SK-N-SH (cell line): ENCODE results near the gene PRPSAP2. TPM values are rescaled to one million over a fixed set of nuclear protein-coding genes. Genes with fewer than 3 reads are reported as not detected.

Experiments
- CTCF ChIA-PET: fragments of 300-600, 350-600 bp; formaldehyde crosslinking; extraction: SDS; loops from one replicate; lab custom pipeline; 2021; lab: Yijun Ruan, JAX
- POLR2A ChIA-PET: fragments of 350-600 bp; sonication (Branson Sonifier 250); formaldehyde crosslinking; extraction: SDS; loops from one replicate; lab custom pipeline; 2020; ENCODE audit warnings: antibody characterized with exemption, inconsistent platforms; lab: Yijun Ruan, JAX
- DNase-seq: peaks from one replicate; pipeline ENCODE4 v3.0.0; 2012
- H2AFZ ChIP-seq: fragments of 200-600 bp; sonication (generic); 2 replicates; pipeline ENCODE4 v1.8.1; 2016; ENCODE audit warnings: antibody characterized with exemption, mild to moderate bottlenecking, low read depth
- H3F3A ChIP-seq: fragments of 200-600 bp; sonication (generic); replicated peaks from 2 replicates; pipeline ENCODE3; 2016; ENCODE audit warnings: antibody characterized with exemption, mild to moderate bottlenecking; ENCODE audit not compliant: insufficient read depth
- H3K27ac ChIP-seq, 2 experiments: fragments of 200-500 bp in 1 of 2; fragments of 200-600 bp in 1 of 2; sonication (Bioruptor generic) in 1 of 2; sonication (generic), shearing (Covaris generic) in 1 of 2; 2 replicates each; pipeline versions ENCODE4 v1.5.1 to v1.6.1; 2014 to 2016; ENCODE audit warnings: low read depth in 2 of 2, inconsistent platforms in 1 of 2, low read length in 1 of 2, mild to moderate bottlenecking in 1 of 2, mixed read lengths in 1 of 2
- H3K27me3 ChIP-seq: fragments of 200-600 bp; sonication (generic), shearing (Covaris generic); 2 replicates; pipeline ENCODE4 v1.6.1; 2016; ENCODE audit warnings: mixed run types; ENCODE audit not compliant: insufficient read depth
- H3K36me3 ChIP-seq, 2 experiments: fragments of 200-500 bp in 1 of 2; fragments of 200-600 bp in 1 of 2; sonication (Bioruptor generic) in 1 of 2; sonication (generic) in 1 of 2; replicated peaks in 1 of 2; 2 replicates each; pipeline versions ENCODE3 to v1.5.1; 2014 to 2016; ENCODE audit warnings: low read length in 1 of 2, mild to moderate bottlenecking in 1 of 2; ENCODE audit not compliant: insufficient read depth in 2 of 2, control insufficient read depth in 1 of 2
- H3K4me1 ChIP-seq, 2 experiments: fragments of 200-500 bp in 1 of 2; fragments of 200-600 bp in 1 of 2; sonication (Bioruptor generic) in 1 of 2; sonication (generic), shearing (Covaris generic) in 1 of 2; 2 replicates each; pipeline versions ENCODE4 v1.5.1 to v1.6.1; 2014 to 2016; ENCODE audit warnings: low read depth in 1 of 2, low read length in 1 of 2, mixed run types in 1 of 2; ENCODE audit not compliant: insufficient read depth in 2 of 2, control insufficient read depth in 1 of 2
- H3K4me2 ChIP-seq: fragments of 200-600 bp; sonication (generic), shearing (Covaris generic); 2 replicates; pipeline ENCODE4 v1.6.1; 2017; ENCODE audit warnings: mixed run types
- H3K4me3 ChIP-seq, 2 experiments: fragments of 200-500 bp in 1 of 2; fragments of 200-600 bp in 1 of 2; sonication (Bioruptor generic) in 1 of 2; sonication (generic), shearing (Covaris generic) in 1 of 2; 2 replicates each; pipeline versions ENCODE4 v1.5.1 to v1.8.1; 2014 to 2016; ENCODE audit warnings: low read depth in 2 of 2, inconsistent platforms in 1 of 2, low read length in 1 of 2, mild to moderate bottlenecking in 1 of 2, mixed read lengths in 1 of 2, moderate library complexity in 1 of 2
- H3K79me2 ChIP-seq: fragments of 200-600 bp; sonication (generic); 2 replicates; pipeline ENCODE4 v1.8.1; 2017; ENCODE audit warnings: mild to moderate bottlenecking; ENCODE audit not compliant: insufficient read depth
- H3K9ac ChIP-seq: fragments of 200-600 bp; sonication (generic); 2 replicates; pipeline ENCODE4 v1.6.1; 2017; ENCODE audit warnings: mixed run types
- H3K9me2 ChIP-seq: fragments of 200-600 bp; sonication (generic); 2 replicates; pipeline ENCODE4 v1.6.1; 2017; ENCODE audit warnings: mixed run types
- H3K9me3 ChIP-seq: fragments of 200-600 bp; sonication (generic); 2 replicates; pipeline ENCODE4 v1.6.1; 2017; ENCODE audit warnings: mixed run types, mild to moderate bottlenecking, moderate library complexity
- H4K20me1 ChIP-seq: fragments of 200-600 bp; sonication (generic); 2 replicates; pipeline ENCODE4 v1.6.1; 2017; ENCODE audit warnings: mild to moderate bottlenecking, mixed run types; ENCODE audit not compliant: insufficient read depth
- CHD2 ChIP-seq: fragments of 150-350 bp; IDR thresholded peaks from 2 replicates; pipeline ENCODE4 v1.6.1; 2018; ENCODE audit warnings: low read length; ENCODE audit not compliant: partially characterized antibody
- EP300 ChIP-seq, 2 experiments: IDR thresholded peaks; 2 replicates each; pipeline versions ENCODE4 v1.4.0 to v1.6.1; 2012; ENCODE audit warnings: borderline replicate concordance in 1 of 2, low read depth in 1 of 2, low read length in 1 of 2
- FOSL2 ChIP-seq: IDR thresholded peaks from 2 replicates; pipeline ENCODE4 v1.4.0; 2012; ENCODE audit warnings: low read depth, mild to moderate bottlenecking, moderate library complexity, borderline replicate concordance
- JUND ChIP-seq: IDR thresholded peaks from 2 replicates; pipeline ENCODE4 v1.4.0; 2012
- MEF2A ChIP-seq: IDR thresholded peaks from 2 replicates; pipeline ENCODE4 v1.4.0; 2012; ENCODE audit warnings: low read depth, borderline replicate concordance
- NFIC ChIP-seq: IDR thresholded peaks from 2 replicates; pipeline ENCODE4 v1.4.0; 2012; ENCODE audit warnings: borderline replicate concordance
- POLR2AphosphoS5 ChIP-seq: IDR thresholded peaks from 2 replicates; pipeline ENCODE4 v1.6.1; 2012; ENCODE audit warnings: low read depth, low read length
- RAD21 ChIP-seq: IDR thresholded peaks from 2 replicates; pipeline ENCODE4 v1.6.1; 2012; ENCODE audit warnings: mild to moderate bottlenecking, low read length
- RCOR1 ChIP-seq: fragments of 150-350 bp; IDR thresholded peaks from 2 replicates; pipeline ENCODE4 v1.6.1; 2017; ENCODE audit warnings: antibody characterized with exemption, low read length
- RFX5 ChIP-seq: IDR thresholded peaks from 2 replicates; pipeline ENCODE4 v1.6.1; 2012; ENCODE audit warnings: mild to moderate bottlenecking, improper control_type of control experiment, low read length
- SMC3 ChIP-seq: IDR thresholded peaks from 2 replicates; pipeline ENCODE4 v1.6.1; 2012; ENCODE audit warnings: low read depth, low read length, improper control_type of control experiment
- TAF1 ChIP-seq: IDR thresholded peaks from 2 replicates; pipeline ENCODE4 v1.6.1; 2012; ENCODE audit warnings: low read depth, mild to moderate bottlenecking, low read length, moderate library complexity, borderline replicate concordance
- TCF12 ChIP-seq: IDR thresholded peaks from 2 replicates; pipeline ENCODE4 v1.4.0; 2012
- YY1 ChIP-seq: IDR thresholded peaks from 2 replicates; pipeline ENCODE4 v1.4.0; 2012; ENCODE audit warnings: low read depth, mild to moderate bottlenecking
- WGBS: methylation state at CpG from one replicate; pipeline ENCODE4 v1.1.6; 2017; ENCODE audit warnings: low lambda C conversion rate; 5-methylcytosine and 5-hydroxymethylcytosine counted together
- polyA plus RNA-seq, 3 experiments: library from polyadenylated mRNA; depleted of rRNA; stranded (reverse); fragments of >200 nt; gene quantifications; 2 replicates each; pipeline ENCODE4 v1.2.3, GENCODE V29; 2012
- TF ChIP-seq, protein P1 (sequence below): IDR thresholded peaks from 2 replicates; pipeline ENCODE4 v1.4.0; 2012; ENCODE audit warnings: low read depth, borderline replicate concordance
- TF ChIP-seq, protein P2 (sequence below): fragments of 150-350 bp; IDR thresholded peaks from 2 replicates; pipeline ENCODE4 v1.6.1; 2017; ENCODE audit warnings: antibody characterized with exemption, low read length, low read depth, borderline replicate concordance
- TF ChIP-seq, protein P3 (sequence below): IDR thresholded peaks from 2 replicates; pipeline ENCODE4 v1.6.1; 2012; ENCODE audit warnings: mild to moderate bottlenecking, low read depth, low read length, moderate library complexity
- TF ChIP-seq, protein P4 (sequence below): IDR thresholded peaks from 2 replicates; pipeline ENCODE4 v1.4.0; 2012; ENCODE audit warnings: low read depth
- TF ChIP-seq, protein P5 (sequence below): IDR thresholded peaks from 2 replicates; pipeline ENCODE4; 2012

PRPSAP2 gene
- polyA plus RNA-seq, 1 of the 3 experiments (the other 2 are of a cell fraction) = 27.6 TPM

DNA sequence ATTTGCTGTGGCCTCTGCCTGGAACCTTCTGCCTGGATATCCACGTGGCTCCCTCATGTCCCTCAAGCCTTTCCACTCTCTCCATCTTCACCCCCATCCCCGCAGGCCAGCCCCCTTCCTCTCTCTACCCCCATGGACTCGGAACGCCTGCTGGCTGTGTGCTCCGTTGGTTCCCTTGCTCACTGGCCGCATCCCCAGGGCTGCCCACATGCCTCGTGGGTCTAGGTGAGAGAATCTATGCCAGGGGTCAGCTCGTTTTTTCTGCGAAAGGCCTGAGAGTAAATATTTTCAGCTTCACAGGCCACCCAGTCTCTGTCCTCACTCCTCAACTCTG is 106.1 kb downstream of the PRPSAP2 start (continued):
- TF ChIP-seq, protein P1, sequence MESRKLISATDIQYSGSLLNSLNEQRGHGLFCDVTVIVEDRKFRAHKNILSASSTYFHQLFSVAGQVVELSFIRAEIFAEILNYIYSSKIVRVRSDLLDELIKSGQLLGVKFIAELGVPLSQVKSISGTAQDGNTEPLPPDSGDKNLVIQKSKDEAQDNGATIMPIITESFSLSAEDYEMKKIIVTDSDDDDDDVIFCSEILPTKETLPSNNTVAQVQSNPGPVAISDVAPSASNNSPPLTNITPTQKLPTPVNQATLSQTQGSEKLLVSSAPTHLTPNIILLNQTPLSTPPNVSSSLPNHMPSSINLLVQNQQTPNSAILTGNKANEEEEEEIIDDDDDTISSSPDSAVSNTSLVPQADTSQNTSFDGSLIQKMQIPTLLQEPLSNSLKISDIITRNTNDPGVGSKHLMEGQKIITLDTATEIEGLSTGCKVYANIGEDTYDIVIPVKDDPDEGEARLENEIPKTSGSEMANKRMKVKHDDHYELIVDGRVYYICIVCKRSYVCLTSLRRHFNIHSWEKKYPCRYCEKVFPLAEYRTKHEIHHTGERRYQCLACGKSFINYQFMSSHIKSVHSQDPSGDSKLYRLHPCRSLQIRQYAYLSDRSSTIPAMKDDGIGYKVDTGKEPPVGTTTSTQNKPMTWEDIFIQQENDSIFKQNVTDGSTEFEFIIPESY = no peak
- TF ChIP-seq, protein P2, sequence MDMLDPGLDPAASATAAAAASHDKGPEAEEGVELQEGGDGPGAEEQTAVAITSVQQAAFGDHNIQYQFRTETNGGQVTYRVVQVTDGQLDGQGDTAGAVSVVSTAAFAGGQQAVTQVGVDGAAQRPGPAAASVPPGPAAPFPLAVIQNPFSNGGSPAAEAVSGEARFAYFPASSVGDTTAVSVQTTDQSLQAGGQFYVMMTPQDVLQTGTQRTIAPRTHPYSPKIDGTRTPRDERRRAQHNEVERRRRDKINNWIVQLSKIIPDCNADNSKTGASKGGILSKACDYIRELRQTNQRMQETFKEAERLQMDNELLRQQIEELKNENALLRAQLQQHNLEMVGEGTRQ = no peak
- TF ChIP-seq NFIC (no peak), SMC3 (no peak), YY1 (no peak), TCF12 (no peak), POLR2AphosphoS5 (no peak), TAF1 (no peak), FOSL2 (no peak)

DNA sequence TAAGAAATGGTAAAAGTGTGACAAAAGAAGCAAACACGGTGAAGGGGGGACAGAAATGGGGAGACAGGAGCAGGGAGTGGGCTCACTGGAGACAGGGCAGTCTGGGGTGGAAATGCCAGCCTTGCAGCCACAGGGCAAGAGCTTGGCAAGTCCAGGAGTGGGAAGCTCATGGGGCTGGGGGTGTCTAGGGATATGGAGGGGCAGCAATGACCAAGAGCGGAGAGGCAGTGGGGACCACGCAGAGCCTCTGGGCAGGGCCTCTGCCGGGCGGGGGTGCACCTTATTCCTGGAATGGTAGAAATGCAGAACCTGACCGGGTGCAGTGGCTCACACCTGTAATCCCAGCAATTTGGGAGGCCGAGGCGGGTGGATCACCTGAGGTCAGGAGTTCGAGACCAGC is 106.6 kb downstream of the PRPSAP2 start:
- CTCF ChIA-PET = no interaction called here
- Histone ChIP-seq H2AFZ (no peak overlapping the region), H3K27ac (no peak overlapping the region), H3K36me3 (peaks cover 0 to under 1% of the 10 kb centered on the region in 2 experiments), H4K20me1 (no peaks in the 10 kb centered on the region), H3K79me2 (no peaks in the 10 kb centered on the region), H3K4me2 (no peak overlapping the region), H3K9me3 (no peaks in the 10 kb centered on the region), H3K27me3 (no peaks in the 10 kb centered on the region), H3K4me1 (peaks cover 10 to 36% of the 10 kb centered on the region in 2 experiments; a peak in 2 of 4 replicates), H3F3A (peaks cover 14% of the 10 kb centered on the region), H3K4me3 (no peak overlapping the region), H3K9me2 (no peaks in the 10 kb centered on the region), H3K9ac (no peak overlapping the region)
- POLR2A ChIA-PET = no interaction called here
- no peak for DNase-seq
- TF ChIP-seq RFX5 (no peak), JUND (no peak), RAD21 (no peak), CHD2 (no peak), EP300 (IDR thresholded peaks at IDR 0.05; ENCODE audit: borderline replicate concordance in 1 of 2, low read depth in 1 of 2, low read length in 1 of 2) (no peak), SMC3 (no peak), NFIC (no peak), TAF1 (no peak), RCOR1 (no peak), TCF12 (no peak), MEF2A (no peak)
- TF ChIP-seq, protein P3, sequence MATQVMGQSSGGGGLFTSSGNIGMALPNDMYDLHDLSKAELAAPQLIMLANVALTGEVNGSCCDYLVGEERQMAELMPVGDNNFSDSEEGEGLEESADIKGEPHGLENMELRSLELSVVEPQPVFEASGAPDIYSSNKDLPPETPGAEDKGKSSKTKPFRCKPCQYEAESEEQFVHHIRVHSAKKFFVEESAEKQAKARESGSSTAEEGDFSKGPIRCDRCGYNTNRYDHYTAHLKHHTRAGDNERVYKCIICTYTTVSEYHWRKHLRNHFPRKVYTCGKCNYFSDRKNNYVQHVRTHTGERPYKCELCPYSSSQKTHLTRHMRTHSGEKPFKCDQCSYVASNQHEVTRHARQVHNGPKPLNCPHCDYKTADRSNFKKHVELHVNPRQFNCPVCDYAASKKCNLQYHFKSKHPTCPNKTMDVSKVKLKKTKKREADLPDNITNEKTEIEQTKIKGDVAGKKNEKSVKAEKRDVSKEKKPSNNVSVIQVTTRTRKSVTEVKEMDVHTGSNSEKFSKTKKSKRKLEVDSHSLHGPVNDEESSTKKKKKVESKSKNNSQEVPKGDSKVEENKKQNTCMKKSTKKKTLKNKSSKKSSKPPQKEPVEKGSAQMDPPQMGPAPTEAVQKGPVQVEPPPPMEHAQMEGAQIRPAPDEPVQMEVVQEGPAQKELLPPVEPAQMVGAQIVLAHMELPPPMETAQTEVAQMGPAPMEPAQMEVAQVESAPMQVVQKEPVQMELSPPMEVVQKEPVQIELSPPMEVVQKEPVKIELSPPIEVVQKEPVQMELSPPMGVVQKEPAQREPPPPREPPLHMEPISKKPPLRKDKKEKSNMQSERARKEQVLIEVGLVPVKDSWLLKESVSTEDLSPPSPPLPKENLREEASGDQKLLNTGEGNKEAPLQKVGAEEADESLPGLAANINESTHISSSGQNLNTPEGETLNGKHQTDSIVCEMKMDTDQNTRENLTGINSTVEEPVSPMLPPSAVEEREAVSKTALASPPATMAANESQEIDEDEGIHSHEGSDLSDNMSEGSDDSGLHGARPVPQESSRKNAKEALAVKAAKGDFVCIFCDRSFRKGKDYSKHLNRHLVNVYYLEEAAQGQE = no peak
- TF ChIP-seq, protein P4, sequence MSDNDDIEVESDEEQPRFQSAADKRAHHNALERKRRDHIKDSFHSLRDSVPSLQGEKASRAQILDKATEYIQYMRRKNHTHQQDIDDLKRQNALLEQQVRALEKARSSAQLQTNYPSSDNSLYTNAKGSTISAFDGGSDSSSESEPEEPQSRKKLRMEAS = no peak
- TF ChIP-seq, protein P1 = no peak
- TF ChIP-seq, protein P2 = no peak
- TF ChIP-seq, protein P5, sequence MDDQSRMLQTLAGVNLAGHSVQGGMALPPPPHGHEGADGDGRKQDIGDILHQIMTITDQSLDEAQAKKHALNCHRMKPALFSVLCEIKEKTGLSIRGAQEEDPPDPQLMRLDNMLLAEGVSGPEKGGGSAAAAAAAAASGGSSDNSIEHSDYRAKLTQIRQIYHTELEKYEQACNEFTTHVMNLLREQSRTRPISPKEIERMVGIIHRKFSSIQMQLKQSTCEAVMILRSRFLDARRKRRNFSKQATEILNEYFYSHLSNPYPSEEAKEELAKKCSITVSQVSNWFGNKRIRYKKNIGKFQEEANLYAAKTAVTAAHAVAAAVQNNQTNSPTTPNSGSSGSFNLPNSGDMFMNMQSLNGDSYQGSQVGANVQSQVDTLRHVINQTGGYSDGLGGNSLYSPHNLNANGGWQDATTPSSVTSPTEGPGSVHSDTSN = no peak
- 93% methylated on average over 9 of the region's 9 CpGs for WGBS
